Esophagus (tissue), 2 donors: ENCODE data around the gene TRIM7. TPM values are rescaled to one million over a fixed set of nuclear protein-coding genes. Genes with fewer than 3 reads are reported as not detected.

ENCODE experiments used
- H3K27ac ChIP-seq, 2 donors: one replicate each; pipeline ENCODE4 v1.5.1; 2013; ENCODE audit warnings: low read depth in 2 of 2, mild to moderate bottlenecking in 2 of 2, inconsistent platforms in 1 of 2, low read length in 1 of 2, moderate library complexity in 1 of 2
- H3K27me3 ChIP-seq, 2 donors: one replicate each; pipeline ENCODE4 v1.6.1; 2013; ENCODE audit warnings: low read length in 2 of 2, control low read depth in 1 of 2, mild to moderate bottlenecking in 1 of 2; ENCODE audit not compliant: insufficient read depth in 2 of 2, control insufficient read depth in 1 of 2
- H3K36me3 ChIP-seq, 2 donors: one replicate each; pipeline ENCODE4 v1.6.1; 2013; ENCODE audit warnings: low read length in 1 of 2; ENCODE audit not compliant: control insufficient read depth in 2 of 2, insufficient read depth in 2 of 2
- H3K4me1 ChIP-seq, 2 donors: one replicate each; pipeline ENCODE4 v1.6.1; 2013; ENCODE audit warnings: low read length in 1 of 2; ENCODE audit not compliant: control insufficient read depth in 2 of 2, insufficient read depth in 2 of 2
- H3K4me3 ChIP-seq, 2 donors: one replicate each; pipeline ENCODE4 v1.5.1; 2013; ENCODE audit warnings: low read length in 2 of 2, mild to moderate bottlenecking in 2 of 2, low read depth in 1 of 2, moderate library complexity in 1 of 2
- H3K9me3 ChIP-seq, 2 donors: one replicate each; pipeline ENCODE4 v1.6.1; 2013; ENCODE audit warnings: mild to moderate bottlenecking in 2 of 2, low read depth in 1 of 2, low read length in 1 of 2, moderate library complexity in 1 of 2; ENCODE audit not compliant: control insufficient read depth in 2 of 2, insufficient read depth in 1 of 2
- WGBS, 2 donors: extraction: QIAGEN DNeasy Blood & Tissue Kit; methylation state at CpG; one replicate each; pipeline ENCODE4 v1.1.7; 2013; 5-methylcytosine and 5-hydroxymethylcytosine counted together
- polyA plus RNA-seq, 2 donors: library from polyadenylated mRNA; stranded (reverse); fragments of 200-250 nt; gene quantifications; one replicate each; pipeline ENCODE4 v1.2.3, GENCODE V29; 2013
- donor health status: healthy with polysubstance abuse.
- donor health status: Bipolar disorder and iron deficiency.

The TRIM7 gene
- polyA plus RNA-seq, 2 donors = 26.9 to 33.8 TPM

DNA sequence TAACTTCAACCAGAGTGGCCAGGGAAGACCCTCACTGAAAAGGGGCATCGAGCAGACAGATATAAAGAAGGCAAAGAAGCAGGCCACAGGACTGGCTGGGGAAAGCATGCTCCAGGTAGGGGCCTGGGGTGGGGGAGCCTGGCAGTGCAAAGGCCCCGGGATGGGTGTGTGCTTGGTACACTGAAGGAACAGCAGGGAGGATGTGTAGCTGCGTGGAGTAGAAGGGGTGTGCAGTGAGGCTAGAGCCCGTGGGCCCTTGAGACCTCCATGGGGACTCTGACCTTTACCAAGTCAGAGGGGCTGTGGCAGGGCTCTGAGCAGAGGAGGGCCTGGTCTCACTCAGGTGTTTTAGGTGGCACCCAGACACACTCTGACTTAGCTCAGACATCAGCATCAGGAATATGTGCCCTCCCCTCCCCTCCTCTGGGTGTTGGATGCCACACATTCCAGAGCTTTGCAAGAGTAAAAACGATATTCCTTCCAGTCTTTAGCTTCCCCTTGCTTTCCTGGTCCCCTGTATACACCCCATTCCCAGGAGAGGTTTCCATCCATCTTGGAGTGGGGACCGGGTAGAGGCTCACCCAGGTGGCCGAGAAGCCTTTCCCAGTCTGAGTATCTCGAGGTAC lies 7.6 kb downstream of the TRIM7 start:
- H3K27me3 ChIP-seq = no peaks in the 10 kb centered on the region
- WGBS, 2 donors = 74 to 75% methylated on average over 8 of the region's 8 CpGs
- no peak overlapping the region for H3K4me3 ChIP-seq
- peaks cover 0 to under 1% of the 10 kb centered on the region in 2 donors for H3K4me1 ChIP-seq
- no peaks in the 10 kb centered on the region for H3K9me3 ChIP-seq
- peaks cover 0 to 33% of the 10 kb centered on the region in 2 donors for H3K36me3 ChIP-seq
- no peak overlapping the region for H3K27ac ChIP-seq

DNA sequence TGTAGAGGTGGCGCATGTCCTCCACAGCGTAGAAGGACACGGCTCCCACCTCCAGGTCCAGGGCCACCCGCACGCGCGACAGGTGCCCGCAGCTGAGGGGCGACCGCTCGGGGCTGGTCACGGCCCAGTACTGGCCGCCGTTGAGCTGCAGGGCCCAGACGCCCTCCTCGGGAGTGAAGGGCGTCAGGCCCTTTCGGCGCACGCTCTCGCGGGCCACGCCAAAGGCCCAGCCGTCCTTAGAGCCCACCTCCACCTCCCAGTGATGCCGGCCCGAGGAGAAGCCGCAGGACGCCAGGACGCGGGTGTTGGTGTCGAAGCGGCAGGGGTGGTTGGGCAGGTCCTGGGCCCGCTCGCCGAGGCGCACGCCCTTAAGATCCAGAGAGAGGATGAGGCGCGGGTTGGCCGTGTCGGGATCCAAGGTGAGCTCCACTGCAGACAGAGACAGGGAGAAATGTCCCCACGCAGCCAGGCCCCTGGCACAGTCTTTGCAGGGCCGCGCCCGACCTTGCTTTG lies 9.7 kb downstream of the TRIM7 start:
- WGBS, 2 donors = 79 to 85% methylated on average over 45 of the region's 45 CpGs
- H3K36me3 ChIP-seq = peaks cover 0 to 29% of the 10 kb centered on the region in 2 donors
- H3K9me3 ChIP-seq = no peaks in the 10 kb centered on the region
- no peak overlapping the region for H3K27ac ChIP-seq
- no peak overlapping the region for H3K4me3 ChIP-seq
- peaks cover 0 to 4% of the 10 kb centered on the region in 2 donors for H3K4me1 ChIP-seq
- no peaks in the 10 kb centered on the region for H3K27me3 ChIP-seq

DNA sequence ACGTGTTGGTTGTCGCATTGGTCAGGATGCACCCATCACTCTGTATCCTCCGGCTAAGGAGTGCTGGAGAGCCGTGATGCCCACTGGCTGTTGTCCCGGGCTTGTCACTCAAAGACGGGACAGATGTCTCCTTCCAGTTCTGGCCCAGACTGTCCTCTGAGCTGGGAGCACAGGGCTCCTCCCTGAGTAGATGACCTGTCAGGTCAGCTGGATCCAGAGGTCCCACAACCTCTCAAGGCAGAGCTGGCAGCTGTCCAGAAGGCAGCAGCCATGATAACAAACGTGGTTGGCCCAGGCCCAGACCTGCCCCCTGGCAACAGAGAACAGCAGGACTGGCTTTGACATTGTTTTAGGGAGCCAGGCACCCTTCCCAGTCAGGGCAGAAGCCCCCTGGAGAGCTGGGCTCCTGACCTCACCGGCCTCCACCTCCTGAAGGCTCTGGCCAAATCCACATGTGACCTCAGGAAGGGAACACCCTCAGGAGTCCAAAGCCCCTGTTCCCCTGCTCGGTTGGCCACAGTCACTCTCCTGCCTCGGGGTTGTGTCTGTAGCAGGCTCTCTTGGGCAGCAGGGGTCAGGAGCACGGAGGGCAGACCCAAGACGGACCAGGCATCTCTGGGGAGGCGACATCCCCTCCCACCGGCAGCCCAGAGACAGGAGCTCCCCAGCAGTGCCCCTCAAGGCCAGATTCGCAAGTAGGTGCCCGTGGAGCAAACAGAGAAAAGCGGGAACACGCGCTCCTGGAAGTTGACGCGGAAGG lies 10.3 kb downstream of the TRIM7 start:
- no peaks in the 10 kb centered on the region for H3K27me3 ChIP-seq
- H3K4me3 ChIP-seq = no peak overlapping the region
- H3K4me1 ChIP-seq = peaks cover 0 to 6% of the 10 kb centered on the region in 2 donors
- H3K27ac ChIP-seq = no peak overlapping the region
- peaks cover 0 to 24% of the 10 kb centered on the region in 2 donors for H3K36me3 ChIP-seq
- 77 to 81% methylated on average over 21 of the region's 21 CpGs for WGBS, 2 donors
- H3K9me3 ChIP-seq = no peaks in the 10 kb centered on the region

DNA sequence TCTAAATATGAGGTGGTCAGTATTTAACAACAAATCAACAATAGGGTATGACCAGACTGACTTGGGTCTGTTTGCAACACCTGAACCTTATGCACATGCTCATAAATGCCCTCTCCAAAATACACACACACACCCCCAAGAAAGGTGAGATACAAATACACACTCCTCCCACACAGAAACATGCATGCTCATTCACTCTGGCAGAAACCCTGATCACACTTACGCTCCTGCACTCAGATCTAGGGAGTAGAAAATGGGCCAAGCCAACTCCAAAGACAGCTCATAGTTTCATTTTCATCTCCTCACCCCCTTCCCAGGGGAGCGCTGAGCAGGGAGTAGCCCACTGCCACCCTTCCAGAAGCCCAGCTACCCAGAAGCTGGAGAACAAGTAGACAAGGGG lies 11.3 kb downstream of the TRIM7 start:
- Histone ChIP-seq H3K4me3 (no peak overlapping the region), H3K27me3 (no peaks in the 10 kb centered on the region), H3K27ac (no peak overlapping the region), H3K9me3 (no peaks in the 10 kb centered on the region), H3K4me1 (peaks cover 0 to 6% of the 10 kb centered on the region in 2 donors), H3K36me3 (peaks cover 0 to 18% of the 10 kb centered on the region in 2 donors)
- 70 to 88% methylated on average over 2 of the region's 2 CpGs for WGBS, 2 donors

DNA sequence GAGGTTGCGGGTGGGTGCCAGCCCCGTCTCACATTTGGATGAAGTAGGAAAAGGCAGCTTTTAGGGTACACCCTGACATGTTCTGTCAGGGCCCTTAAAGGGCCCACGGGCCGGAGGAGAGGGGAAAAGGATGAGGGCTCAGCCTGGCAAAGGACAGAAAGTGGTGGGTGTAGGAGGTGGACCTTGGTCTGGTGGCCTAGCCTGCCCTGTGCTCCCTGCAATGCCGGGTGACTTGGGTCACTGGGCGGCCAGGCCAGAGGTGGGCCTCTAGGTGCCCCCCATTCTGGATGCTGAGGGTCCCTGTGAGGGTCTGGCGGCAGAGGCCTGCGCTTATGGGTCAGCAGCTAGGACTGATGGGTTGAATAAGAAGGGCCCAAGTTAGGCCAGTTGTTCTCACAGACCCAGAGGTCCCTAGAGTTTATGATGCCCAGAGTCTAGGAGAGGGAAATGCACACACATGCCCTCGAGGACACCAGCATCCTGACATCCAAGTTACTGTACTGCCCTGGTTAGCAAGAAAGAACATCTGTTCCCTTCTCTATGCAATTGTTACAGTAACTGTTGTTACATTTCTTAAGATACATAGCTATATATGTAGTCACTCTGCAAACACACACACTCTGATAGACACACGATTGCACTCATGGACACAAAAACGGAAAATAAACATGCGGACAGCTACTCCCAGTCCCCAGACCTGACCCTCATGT lies 12.5 kb downstream of the TRIM7 start:
- peak overlapping the region; percentile 89 to 92 for H3K27ac ChIP-seq
- H3K9me3 ChIP-seq = no peaks in the 10 kb centered on the region
- 52 to 59% methylated on average over 11 to 12 of the region's 12 CpGs for WGBS, 2 donors
- H3K36me3 ChIP-seq = peaks cover 0 to 10% of the 10 kb centered on the region in 2 donors
- peak overlapping the region; percentile 64 to 74 for H3K4me3 ChIP-seq
- H3K27me3 ChIP-seq = no peaks in the 10 kb centered on the region
- H3K4me1 ChIP-seq = peaks cover 2 to 6% of the 10 kb centered on the region in 2 donors

DNA sequence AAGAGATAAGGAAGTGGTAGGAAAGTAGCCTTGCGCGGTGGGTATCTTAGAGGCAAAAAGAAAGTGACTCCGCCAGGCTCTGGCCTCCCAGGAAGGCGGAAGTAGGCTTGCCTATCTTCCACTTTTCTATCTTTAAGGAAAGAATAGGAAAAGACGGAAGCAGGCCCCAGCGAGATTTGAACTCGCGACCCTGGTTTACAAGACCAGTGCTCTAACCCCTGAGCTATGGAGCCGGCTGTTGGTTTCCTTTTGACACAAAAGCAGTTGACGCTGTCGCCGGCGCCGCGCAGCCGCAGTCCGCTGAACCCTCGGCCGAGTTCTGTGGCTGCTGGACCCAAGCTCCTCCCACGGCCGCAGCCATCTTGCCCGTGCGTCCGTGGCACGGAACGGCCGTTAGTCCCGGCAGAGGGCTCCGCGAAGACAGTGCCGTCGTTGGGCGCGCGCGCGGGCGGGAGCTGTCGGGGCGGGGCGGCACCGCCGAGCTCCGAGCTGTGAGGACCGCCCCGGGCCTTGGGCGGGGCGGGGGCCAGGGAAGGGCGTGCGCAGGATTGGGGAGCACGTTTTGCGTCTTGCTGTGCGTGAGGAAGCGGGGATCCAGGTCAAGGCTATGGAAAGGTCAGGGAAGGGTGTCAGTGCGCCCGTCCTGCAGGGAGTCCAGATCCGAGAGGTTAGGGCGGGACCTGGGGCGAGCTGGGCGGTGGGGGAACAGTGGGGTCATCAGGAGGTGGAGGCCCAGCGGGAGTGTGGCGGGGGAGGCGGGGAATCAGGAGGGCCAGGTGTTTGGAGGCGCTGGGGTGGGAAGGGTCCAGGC lies 13.3 kb downstream of the TRIM7 start:
- no peaks in the 10 kb centered on the region for H3K27me3 ChIP-seq
- no peaks in the 10 kb centered on the region for H3K9me3 ChIP-seq
- H3K27ac ChIP-seq = peak overlapping the region; percentile 89 to 92
- H3K4me1 ChIP-seq = peaks cover 4 to 6% of the 10 kb centered on the region in 2 donors
- H3K4me3 ChIP-seq = peak overlapping the region; percentile 74 to 81
- peaks cover 0 to 10% of the 10 kb centered on the region in 2 donors for H3K36me3 ChIP-seq
- 1% methylated on average over 64 of the region's 64 CpGs for WGBS, 2 donors

DNA sequence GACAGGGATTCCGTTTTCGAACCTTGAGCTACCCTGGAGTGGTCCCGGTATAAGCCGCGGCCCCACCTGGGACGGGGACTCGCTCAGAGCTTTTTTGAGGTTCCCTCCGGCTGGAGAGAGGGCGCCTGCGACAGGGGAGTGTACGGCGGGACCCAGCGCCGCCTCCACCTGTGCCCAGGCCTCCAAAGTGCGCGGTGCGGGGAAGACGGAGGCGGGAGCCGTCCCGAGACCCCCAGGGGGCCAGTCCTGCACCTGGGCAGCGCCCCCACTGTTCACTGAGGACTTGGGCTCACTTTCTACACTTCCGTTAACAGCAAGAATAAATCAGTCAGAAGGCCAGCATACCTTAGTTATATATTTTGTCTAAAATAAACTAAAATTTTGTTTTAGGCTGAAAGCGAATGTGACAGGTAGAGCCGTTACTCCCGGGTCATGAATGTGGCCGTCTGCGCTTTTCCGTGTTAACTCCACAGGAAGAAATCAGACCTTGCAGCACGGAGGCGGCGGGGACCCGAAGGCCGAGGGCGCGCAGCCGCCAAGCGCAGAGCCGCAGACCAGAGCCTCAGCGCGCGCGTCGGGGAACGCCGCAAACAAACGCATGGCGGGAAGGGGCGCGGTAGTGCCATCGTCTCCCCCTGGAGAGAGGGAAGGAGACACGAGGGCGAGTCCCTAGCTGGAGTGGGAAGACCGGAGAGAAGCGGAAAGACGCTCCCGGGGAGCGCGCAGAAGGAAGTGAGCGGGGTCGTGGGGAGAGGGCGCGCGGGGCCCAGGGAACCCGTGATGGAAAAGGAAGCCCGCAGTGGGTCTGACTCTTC lies 14.1 kb downstream of the TRIM7 start:
- Histone ChIP-seq H3K9me3 (no peaks in the 10 kb centered on the region), H3K36me3 (peaks cover 0 to 10% of the 10 kb centered on the region in 2 donors), H3K4me1 (peaks cover 4 to 6% of the 10 kb centered on the region in 2 donors), H3K4me3 (peak overlapping the region; percentile 74 to 81), H3K27me3 (no peaks in the 10 kb centered on the region), H3K27ac (peak overlapping the region; percentile 75 to 83)
- 0% methylated on average over 66 of the region's 66 CpGs for WGBS, 2 donors

DNA sequence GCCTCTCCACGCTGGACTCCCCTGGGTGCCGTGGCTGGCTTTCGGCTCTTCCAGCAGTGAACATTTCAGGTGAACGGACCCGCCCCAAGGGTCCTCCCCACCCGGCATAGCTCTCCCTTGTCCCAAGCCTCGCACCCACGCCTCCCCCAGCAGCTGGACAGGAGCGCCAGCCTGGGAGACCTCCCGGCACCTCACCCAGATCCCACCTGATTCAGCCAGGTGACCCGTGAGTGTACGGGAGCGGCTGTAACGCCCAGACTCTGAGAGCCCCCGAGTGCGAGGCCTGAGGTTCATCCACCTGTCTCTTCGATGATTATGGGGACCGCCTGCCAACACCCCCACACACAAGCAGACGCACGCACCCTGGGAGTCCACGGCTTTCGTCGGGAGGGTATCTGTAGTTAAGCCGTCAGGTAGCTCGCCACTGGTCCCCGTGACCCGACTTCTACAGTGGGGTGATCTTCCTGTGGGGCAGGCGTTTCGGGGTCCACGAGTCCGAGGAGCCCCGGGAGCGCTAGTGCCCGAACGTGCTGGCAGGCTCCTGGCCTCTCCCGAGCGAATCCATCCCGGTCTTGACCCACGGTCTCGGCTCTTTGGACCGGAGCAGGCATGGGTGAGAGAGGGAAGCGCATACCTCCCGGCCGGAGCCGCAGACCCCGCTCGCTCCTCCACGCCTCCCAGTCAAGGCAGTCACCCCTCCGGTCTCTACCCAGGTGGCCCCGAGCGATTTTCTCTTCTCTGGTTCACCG lies 14.9 kb downstream of the TRIM7 start:
- Histone ChIP-seq H3K27ac (peak overlapping the region; percentile 43 to 83), H3K9me3 (no peaks in the 10 kb centered on the region), H3K36me3 (peaks cover 0 to 5% of the 10 kb centered on the region in 2 donors), H3K4me3 (peak overlapping the region; percentile 74 to 81), H3K27me3 (no peaks in the 10 kb centered on the region), H3K4me1 (peaks cover 4 to 6% of the 10 kb centered on the region in 2 donors)
- 0 to 1% methylated on average over 52 of the region's 52 CpGs for WGBS, 2 donors
